ENCODE results near the gene TSSC4. TPM values are rescaled to one million over a fixed set of nuclear protein-coding genes. Genes with fewer than 3 reads are reported as not detected.

Gene TSSC4
- total and polyA plus RNA-seq, 2 of the 13 experiments (the other 11 are each of a cell fraction or from before 2014, with no cell fraction given) = 16.2 to 58.6 TPM

DNA sequence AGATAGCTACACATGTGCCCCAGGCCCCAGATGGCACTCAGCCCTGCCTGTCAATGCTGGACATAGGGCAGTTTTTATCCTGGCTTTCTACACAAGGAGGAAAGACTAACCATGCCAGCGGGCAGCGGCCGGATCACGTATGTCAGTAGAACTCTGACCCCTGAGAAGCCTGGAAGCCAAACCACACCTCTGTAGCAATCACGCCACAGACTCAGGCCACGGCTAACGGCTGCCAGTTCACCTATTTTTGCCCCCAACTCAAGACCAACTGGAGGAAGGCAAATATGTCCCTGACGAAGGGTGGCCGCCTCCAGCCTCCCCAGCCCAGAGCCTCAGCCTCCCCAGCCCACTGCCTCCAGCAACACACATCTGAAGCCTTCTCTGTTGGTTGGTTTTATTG lies 30.7 kb upstream of the TSSC4 start:
- Histone ChIP-seq H3K4me1 (ENCODE audit: insufficient read depth, low read length) (no peaks in the 10 kb centered on the region), H3K4me2 (ENCODE audit: low read depth, low read length) (no peak overlapping the region), H3K27ac (ENCODE audit: extremely low read length, insufficient read depth, low read length) (no peak overlapping the region), H3K79me2 (ENCODE audit: insufficient read depth, low read length) (no peaks in the 10 kb centered on the region), H3K9me3 (ENCODE audit: low read length) (no peaks in the 10 kb centered on the region), H3K4me3 (replicated peaks in 1 of 3; ENCODE audit: insufficient read depth in 1 of 3, low read depth in 2 of 3, low read length in 3 of 3) (no peak overlapping the region), H4K20me1 (ENCODE audit: insufficient read depth, low read length) (no peaks in the 10 kb centered on the region), H3K9ac (ENCODE audit: insufficient read depth, low read depth, low read length) (no peak overlapping the region), H2AFZ (ENCODE audit: low read length) (no peak overlapping the region), H3K36me3 (replicated peaks in 1 of 2; ENCODE audit: control insufficient read depth in 1 of 2, insufficient read depth in 2 of 2, low read length in 2 of 2) (no peaks in the 10 kb centered on the region), H3K27me3 (ENCODE audit: control insufficient read depth in 1 of 2, insufficient read depth in 2 of 2, low read length in 2 of 2) (peaks cover 8 to 57% of the 10 kb centered on the region in 2 experiments; a peak in 4 of 5 replicates)
- DNase-seq (ENCODE audit: low spot score) (no peak), ATAC-seq (no peak), FAIRE-seq (no peak)
- in situ Hi-C loops (cut with HindIII; ENCODE audit: extremely low pct_ligation_motif_present, low pct_unique_long_range_greater_than_20kb) (no loop called here), intact Hi-C loops (cut with micrococcal nuclease; ENCODE audit: unreplicated experiment) (no loop called here)
- BruUV-seq (replicated peaks) = no TSS peak
- WGBS (ENCODE audit: low lambda C conversion rate) = 41% methylated on average over 7 of the region's 9 CpGs
- no peak for TF ChIP-seq MBD4 (IDR thresholded peaks at IDR 0.05; ENCODE audit: borderline replicate concordance, low read length)
- no peak for TF ChIP-seq ZNF782 (CRISPR knock-in tag; IDR thresholded peaks at IDR 0.05; ENCODE audit: borderline replicate concordance)
- no peak for TF ChIP-seq HOXA7 (CRISPR knock-in tag; IDR thresholded peaks at IDR 0.05)
- TF ChIP-seq RNF2 (conservative IDR thresholded peaks at IDR 0.05; ENCODE audit: low read depth) = no peak
- no peak for TF ChIP-seq TCF7 (IDR thresholded peaks at IDR 0.05; ENCODE audit: low read depth)
- TF ChIP-seq CHD4 (IDR thresholded peaks at IDR 0.05; ENCODE audit: borderline replicate concordance, low read length) = no peak
- TF ChIP-seq SOX6 (IDR thresholded peaks at IDR 0.05) = no peak
- no peak for TF ChIP-seq SOX6 (CRISPR knock-in tag; IDR thresholded peaks at IDR 0.05)
- TF ChIP-seq, protein P1, sequence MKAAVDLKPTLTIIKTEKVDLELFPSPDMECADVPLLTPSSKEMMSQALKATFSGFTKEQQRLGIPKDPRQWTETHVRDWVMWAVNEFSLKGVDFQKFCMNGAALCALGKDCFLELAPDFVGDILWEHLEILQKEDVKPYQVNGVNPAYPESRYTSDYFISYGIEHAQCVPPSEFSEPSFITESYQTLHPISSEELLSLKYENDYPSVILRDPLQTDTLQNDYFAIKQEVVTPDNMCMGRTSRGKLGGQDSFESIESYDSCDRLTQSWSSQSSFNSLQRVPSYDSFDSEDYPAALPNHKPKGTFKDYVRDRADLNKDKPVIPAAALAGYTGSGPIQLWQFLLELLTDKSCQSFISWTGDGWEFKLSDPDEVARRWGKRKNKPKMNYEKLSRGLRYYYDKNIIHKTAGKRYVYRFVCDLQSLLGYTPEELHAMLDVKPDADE (CRISPR knock-in tag; IDR thresholded peaks at IDR 0.05) = no peak
- TF ChIP-seq ZBTB1 (CRISPR knock-in tag; IDR thresholded peaks at IDR 0.05; ENCODE audit: borderline replicate concordance) = no peak
- no peak for TF ChIP-seq NR2F6 (IDR thresholded peaks at IDR 0.05)
- TF ChIP-seq NR2F6 (CRISPR knock-in tag; IDR thresholded peaks at IDR 0.05) = no peak
- ChIA-PET POLR2A (no interaction called here), CTCF (ENCODE audit: low intra/inter-chr PET ratio, low total read pairs) (no interaction called here)

All from HepG2 (cell line).